Esophagus squamous epithelium (tissue), 5 donors: ENCODE results near the gene TEX52. TPM values are rescaled to one million over a fixed set of nuclear protein-coding genes. Genes with fewer than 3 reads are reported as not detected.

Source experiments
- DNase-seq: peaks from one replicate; lab custom pipeline; 2025; lab: John Stamatoyannopoulos, UW
- H3K27ac ChIP-seq, 4 donors: fragments of 200-600 bp; sonication (generic); one replicate each; pipeline ENCODE4 v1.5.1; 2016 to 2019; ENCODE audit warnings: mild to moderate bottlenecking in 1 of 4
- H3K27me3 ChIP-seq, 4 donors: fragments of 200-600 bp; sonication (generic); 1 replicate in 3 of 4; 2 replicates in 1 of 4; pipeline versions ENCODE4 v1.5.1 to v1.6.0; 2017 to 2021; ENCODE audit warnings: antibody characterized with exemption in 1 of 4
- H3K36me3 ChIP-seq, 3 donors: fragments of 200-600 bp; sonication (generic); one replicate each; pipeline ENCODE4 v1.5.1; 2016 to 2019
- H3K4me1 ChIP-seq, 3 donors: fragments of 200-600 bp; sonication (generic); one replicate each; pipeline ENCODE4 v1.5.1; 2017 to 2019
- H3K4me3 ChIP-seq, 4 donors: fragments of 200-600 bp; sonication (generic); 1 replicate in 3 of 4; 2 replicates in 1 of 4; pipeline ENCODE4 v1.5.1; 2016 to 2019; ENCODE audit warnings: mild to moderate bottlenecking in 2 of 4, moderate library complexity in 1 of 4
- H3K9me3 ChIP-seq, 3 donors: fragments of 200-600 bp; sonication (generic); one replicate each; pipeline ENCODE4 v1.5.1; 2016 to 2019
- POLR2A ChIP-seq, 4 donors: fragments of 450-650 bp; IDR thresholded peaks; one replicate each; pipeline ENCODE4 v1.6.1; 2017; ENCODE audit warnings: antibody characterized with exemption in 4 of 4, mild to moderate bottlenecking in 4 of 4, moderate library complexity in 3 of 4
- WGBS, 2 donors: methylation state at CpG; one replicate each; pipeline ENCODE4 v1.1.5; 2018; 5-methylcytosine and 5-hydroxymethylcytosine counted together
- intact Hi-C: fragments of 100-400 bp; cut with DNase I; formaldehyde crosslinking; loops from one replicate; pipeline ENCODE4 v1.15.0; 2022
- total RNA-seq, 4 donors: library from RNA; depleted of rRNA; stranded (reverse); fragments of >200 nt; gene quantifications; one replicate each; pipeline ENCODE4 v1.1.0, GENCODE V29; 2016
- TF ChIP-seq, protein P1 (sequence below), 6 experiments: fragments of 450-650 bp in 4 of 6; fragments of 200-600 bp in 2 of 6; sonication (generic) in 2 of 6; IDR thresholded peaks; one replicate each; pipeline ENCODE4 v1.5.1; 2016 to 2019; ENCODE audit warnings: antibody characterized with exemption in 6 of 6, mild to moderate bottlenecking in 4 of 6, moderate library complexity in 4 of 6
- donor health status: DM: yes; HTN: yes; CAD: no.

TEX52 gene
- total RNA-seq, 4 donors from 2014 or later, result not detected

DNA sequence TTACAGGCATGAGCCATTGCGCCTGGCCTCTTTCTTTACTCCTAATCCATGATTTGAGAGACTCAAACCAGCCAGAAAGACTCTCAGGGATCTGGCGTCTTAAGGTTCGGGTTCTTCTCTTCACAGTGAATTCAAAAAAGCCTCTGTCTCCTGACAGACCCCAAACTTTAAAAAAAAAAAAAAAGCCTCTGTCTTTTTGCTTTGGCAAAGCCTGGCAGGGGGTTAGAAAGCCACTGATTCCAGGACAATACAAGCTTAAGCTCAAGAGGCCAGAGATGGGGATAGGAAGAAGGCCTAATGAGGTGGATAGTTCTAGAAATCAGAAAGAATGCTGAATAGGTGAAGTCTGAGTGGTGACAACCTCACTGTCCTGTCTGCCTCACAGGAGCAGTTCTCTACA is 30.8 kb downstream of the TEX52 start:
- Histone ChIP-seq H3K9me3 (no peaks in the 10 kb centered on the region), H3K4me1 (no peaks in the 10 kb centered on the region), H3K4me3 (no peak overlapping the region), H3K36me3 (peaks cover 33 to 100% (median 36%) of the 10 kb centered on the region in 3 donors), H3K27ac (no peak overlapping the region), H3K27me3 (no peaks in the 10 kb centered on the region)
- WGBS, 2 donors, result 87 to 92% methylated on average over 2 to 3 of the region's 3 CpGs
- intact Hi-C loops, result no loop called here
- DNase-seq, result no peak
- no peak for TF ChIP-seq POLR2A (IDR thresholded peaks at IDR 0.05)
- TF ChIP-seq, protein P1, sequence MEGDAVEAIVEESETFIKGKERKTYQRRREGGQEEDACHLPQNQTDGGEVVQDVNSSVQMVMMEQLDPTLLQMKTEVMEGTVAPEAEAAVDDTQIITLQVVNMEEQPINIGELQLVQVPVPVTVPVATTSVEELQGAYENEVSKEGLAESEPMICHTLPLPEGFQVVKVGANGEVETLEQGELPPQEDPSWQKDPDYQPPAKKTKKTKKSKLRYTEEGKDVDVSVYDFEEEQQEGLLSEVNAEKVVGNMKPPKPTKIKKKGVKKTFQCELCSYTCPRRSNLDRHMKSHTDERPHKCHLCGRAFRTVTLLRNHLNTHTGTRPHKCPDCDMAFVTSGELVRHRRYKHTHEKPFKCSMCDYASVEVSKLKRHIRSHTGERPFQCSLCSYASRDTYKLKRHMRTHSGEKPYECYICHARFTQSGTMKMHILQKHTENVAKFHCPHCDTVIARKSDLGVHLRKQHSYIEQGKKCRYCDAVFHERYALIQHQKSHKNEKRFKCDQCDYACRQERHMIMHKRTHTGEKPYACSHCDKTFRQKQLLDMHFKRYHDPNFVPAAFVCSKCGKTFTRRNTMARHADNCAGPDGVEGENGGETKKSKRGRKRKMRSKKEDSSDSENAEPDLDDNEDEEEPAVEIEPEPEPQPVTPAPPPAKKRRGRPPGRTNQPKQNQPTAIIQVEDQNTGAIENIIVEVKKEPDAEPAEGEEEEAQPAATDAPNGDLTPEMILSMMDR (IDR thresholded peaks at IDR 0.05), result no peak

DNA sequence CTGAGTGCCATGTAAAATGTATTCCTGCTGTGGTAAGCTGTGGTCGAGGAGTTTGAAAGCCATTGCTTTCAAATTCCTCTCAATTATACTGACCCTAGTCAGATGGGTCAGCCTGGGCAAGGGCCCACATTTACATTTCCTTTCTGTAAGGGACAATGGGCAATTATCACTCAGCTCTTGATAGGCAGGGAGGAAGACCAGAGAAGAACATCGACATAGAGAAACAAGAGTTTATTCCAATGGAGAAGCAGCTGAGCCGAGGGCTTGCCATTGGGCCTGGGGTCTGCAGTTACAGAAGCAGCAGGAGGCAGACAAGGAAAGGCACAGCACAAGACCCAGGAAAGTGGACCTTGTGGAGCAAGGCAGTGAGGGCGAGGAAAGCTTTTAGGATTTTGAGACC is 31.7 kb downstream of the TEX52 start:
- Histone ChIP-seq H3K4me1 (no peaks in the 10 kb centered on the region), H3K36me3 (peaks cover 34 to 100% (median 43%) of the 10 kb centered on the region in 3 donors), H3K27ac (no peak overlapping the region), H3K9me3 (no peaks in the 10 kb centered on the region), H3K4me3 (no peak overlapping the region), H3K27me3 (no peaks in the 10 kb centered on the region)
- TF ChIP-seq, protein P1 (IDR thresholded peaks at IDR 0.05), result no peak
- no peak for TF ChIP-seq POLR2A (IDR thresholded peaks at IDR 0.05)
- DNase-seq, result no peak
- intact Hi-C loops, result no loop called here
- WGBS, 2 donors, result 78 to 80% methylated on average over 4 of the region's 4 CpGs

DNA sequence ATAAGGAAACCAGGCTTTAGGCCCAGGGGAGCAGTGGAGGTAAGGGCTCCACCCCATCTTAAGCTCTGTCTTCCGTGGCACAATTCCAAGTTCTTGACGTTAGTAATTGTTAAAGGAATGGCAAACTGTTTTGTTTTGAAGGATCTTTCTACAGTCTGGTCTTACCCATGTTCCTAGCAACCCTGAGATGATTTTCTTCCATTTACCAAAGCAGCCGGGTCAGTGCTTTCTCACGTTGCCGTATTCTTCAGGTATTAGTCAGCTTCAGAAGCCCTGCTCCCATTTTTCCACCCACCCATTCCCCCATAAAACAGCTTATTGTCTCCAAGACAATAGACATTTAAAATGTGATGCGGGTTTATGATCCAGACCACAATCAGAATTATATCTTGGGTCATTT is 32.3 kb downstream of the TEX52 start:
- TF ChIP-seq POLR2A (IDR thresholded peaks at IDR 0.05), result no peak
- TF ChIP-seq, protein P1 (IDR thresholded peaks at IDR 0.05), result no peak
- H3K27me3 ChIP-seq, result no peaks in the 10 kb centered on the region
- no peak for DNase-seq
- no peak overlapping the region for H3K4me3 ChIP-seq
- peaks cover 34 to 100% (median 48%) of the 10 kb centered on the region in 3 donors for H3K36me3 ChIP-seq
- no peak overlapping the region for H3K27ac ChIP-seq
- no peaks in the 10 kb centered on the region for H3K4me1 ChIP-seq
- intact Hi-C loops, result no loop called here
- H3K9me3 ChIP-seq, result no peaks in the 10 kb centered on the region
- WGBS, 2 donors, result 73 to 79% methylated on average over 6 of the region's 6 CpGs

DNA sequence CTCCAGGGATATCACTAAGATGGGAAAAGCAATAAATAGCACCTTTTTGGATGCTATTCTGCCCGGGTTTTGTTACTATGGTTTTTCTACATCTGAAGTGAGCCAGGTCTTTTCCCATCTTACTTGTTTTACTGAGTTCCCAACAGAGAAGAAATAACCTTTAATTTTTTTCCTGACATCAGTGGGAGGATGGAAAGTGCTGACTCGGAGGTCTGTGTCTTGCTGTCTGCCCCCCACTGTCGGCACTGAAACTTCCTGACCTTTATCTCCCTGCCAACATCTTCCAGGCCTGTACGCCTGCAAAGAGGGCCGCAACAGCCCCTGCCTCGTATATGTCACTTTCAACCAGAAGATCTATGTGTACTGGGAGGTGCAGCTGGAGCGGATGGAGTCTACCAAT is 33.4 kb downstream of the TEX52 start:
- Histone ChIP-seq H3K27ac (no peak overlapping the region), H3K27me3 (no peaks in the 10 kb centered on the region), H3K36me3 (peaks cover 38 to 100% (median 48%) of the 10 kb centered on the region in 3 donors), H3K4me3 (no peak overlapping the region), H3K4me1 (no peaks in the 10 kb centered on the region), H3K9me3 (no peaks in the 10 kb centered on the region)
- WGBS, 2 donors, result 82 to 86% methylated on average over 6 to 7 of the region's 7 CpGs
- no peak for TF ChIP-seq POLR2A (IDR thresholded peaks at IDR 0.05)
- TF ChIP-seq, protein P1 (IDR thresholded peaks at IDR 0.05), result no peak
- intact Hi-C loops, result no loop called here
- no peak for DNase-seq

DNA sequence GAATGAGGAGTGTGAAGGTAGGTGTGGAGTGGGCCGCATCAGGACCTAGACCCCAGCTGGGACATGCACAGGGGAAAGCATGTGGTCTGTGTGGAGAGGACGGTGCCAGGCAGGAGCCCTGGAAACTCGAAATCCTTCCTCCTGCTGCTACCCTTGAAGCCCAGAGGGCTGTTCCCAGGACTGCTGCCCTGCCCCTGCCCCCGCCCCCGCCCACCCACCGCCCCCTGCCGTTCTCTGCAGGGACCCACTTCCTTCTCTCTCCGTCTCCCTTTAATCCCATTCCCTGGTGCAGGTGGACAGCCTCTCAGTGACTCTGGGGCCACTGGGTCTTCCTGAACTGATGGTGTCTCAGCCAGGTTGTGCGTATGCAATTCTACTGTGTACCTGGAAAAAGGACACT is 36.4 kb downstream of the TEX52 start:
- H3K27ac ChIP-seq, result no peak overlapping the region
- 72 to 94% methylated on average over 2 to 3 of the region's 9 CpGs for WGBS, 2 donors
- H3K4me1 ChIP-seq, result no peaks in the 10 kb centered on the region
- TF ChIP-seq, protein P1 (IDR thresholded peaks at IDR 0.05), result no peak
- TF ChIP-seq POLR2A (IDR thresholded peaks at IDR 0.05), result no peak
- DNase-seq, result no peak
- H3K36me3 ChIP-seq, result peaks cover 41 to 98% (median 50%) of the 10 kb centered on the region in 3 donors
- H3K9me3 ChIP-seq, result no peaks in the 10 kb centered on the region
- no peaks in the 10 kb centered on the region for H3K27me3 ChIP-seq
- no peak overlapping the region for H3K4me3 ChIP-seq
- intact Hi-C loops, result no loop called here
